MM.1S (cell line): ENCODE data around the gene SLC12A7.

Experiments used
- DNase-seq: peaks from one replicate; pipeline ENCODE4 v3.0.0-alpha.2; 2015
- H2AFZ ChIP-seq: fragments of 300-600 bp; sonication (generic); 2 replicates; pipeline ENCODE4 v1.6.0; 2016; ENCODE audit warnings: antibody characterized with exemption, low read length
- H3F3A ChIP-seq: fragments of 300-600 bp; sonication (generic); 2 replicates; pipeline ENCODE4 v1.6.1; 2016; ENCODE audit warnings: mild to moderate bottlenecking, antibody characterized with exemption, low read length, moderate library complexity, mixed read lengths; ENCODE audit not compliant: insufficient read depth
- H3K27ac ChIP-seq: fragments of 300-600 bp; sonication (generic); 2 replicates; pipeline ENCODE4 v1.5.1; 2016; ENCODE audit warnings: mild to moderate bottlenecking, low read length
- H3K27me3 ChIP-seq: fragments of 300-600 bp; sonication (generic); replicated peaks from 2 replicates; pipeline ENCODE4 v1.6.0; 2016; ENCODE audit warnings: low read length; ENCODE audit not compliant: insufficient read depth
- H3K36me3 ChIP-seq: fragments of 300-600 bp; sonication (generic); replicated peaks from 2 replicates; pipeline ENCODE4 v1.6.1; 2016; ENCODE audit warnings: mild to moderate bottlenecking, low read length, mixed read lengths; ENCODE audit not compliant: insufficient read depth
- H3K4me1 ChIP-seq: fragments of 300-600 bp; sonication (generic); 2 replicates; pipeline ENCODE4 v1.6.1; 2016; ENCODE audit warnings: low read length, mixed read lengths
- H3K4me2 ChIP-seq: fragments of 300-600 bp; sonication (generic); 2 replicates; pipeline ENCODE4 v1.6.0; 2016; ENCODE audit warnings: low read depth, low read length
- H3K4me3 ChIP-seq: fragments of 300-600 bp; sonication (generic); 2 replicates; pipeline ENCODE4 v1.5.1; 2016; ENCODE audit warnings: low read length, mixed read lengths
- H3K79me2 ChIP-seq: fragments of 300-600 bp; sonication (generic); 2 replicates; pipeline ENCODE4 v1.6.1; 2016; ENCODE audit warnings: mixed run types, low read length, mixed read lengths
- H3K9ac ChIP-seq: fragments of 300-600 bp; sonication (generic); 2 replicates; pipeline ENCODE4 v1.6.1; 2016; ENCODE audit warnings: low read length, mixed read lengths
- H3K9me2 ChIP-seq: fragments of 300-600 bp; sonication (generic); replicated peaks from 2 replicates; pipeline ENCODE4 v1.6.1; 2016; ENCODE audit warnings: mild to moderate bottlenecking, low read length, mixed read lengths; ENCODE audit not compliant: insufficient read depth
- H3K9me3 ChIP-seq: fragments of 300-600 bp; sonication (generic); replicated peaks from 2 replicates; pipeline ENCODE4 v1.6.1; 2016; ENCODE audit warnings: mild to moderate bottlenecking, low read length, mixed read lengths; ENCODE audit not compliant: insufficient read depth
- H4K20me1 ChIP-seq: fragments of 300-600 bp; sonication (generic); 2 replicates; pipeline ENCODE4 v1.6.1; 2016; ENCODE audit warnings: mild to moderate bottlenecking, low read length, moderate library complexity, mixed read lengths; ENCODE audit not compliant: insufficient read depth
- CTCF ChIP-seq: fragments of 300-600 bp; sonication (generic); IDR thresholded peaks from 2 replicates; pipeline ENCODE4 v1.5.1; 2016; ENCODE audit warnings: antibody characterized with exemption, low read length, mixed read lengths
- EZH2 ChIP-seq: fragments of 300-600 bp; sonication (generic); optimal IDR thresholded peaks from 2 replicates; pipeline ENCODE3; 2017; ENCODE audit warnings: low read depth, mild to moderate bottlenecking, antibody characterized with exemption, low read length, mixed read lengths
- EZH2phosphoT487 ChIP-seq: fragments of 300-600 bp; sonication (generic); IDR thresholded peaks from 2 replicates; pipeline ENCODE4 v1.6.1; 2018; ENCODE audit warnings: antibody characterized with exemption, low read length

SLC12A7 gene

GRCh38 chr5:1040571-1040970, 71.3 kb downstream of the SLC12A7 start:
- TF ChIP-seq CTCF (no peak), EZH2 (no peak), EZH2phosphoT487 (no peak)
- Histone ChIP-seq H2AFZ (no peak overlapping the region), H3K36me3 (no peaks in the 10 kb centered on the region), H3K9me3 (no peaks in the 10 kb centered on the region), H3K27ac (no peak overlapping the region), H3K4me1 (no peaks in the 10 kb centered on the region), H3K79me2 (no peaks in the 10 kb centered on the region), H3K9ac (no peak overlapping the region), H3K27me3 (no peaks in the 10 kb centered on the region), H3K9me2 (no peaks in the 10 kb centered on the region), H4K20me1 (no peaks in the 10 kb centered on the region), H3K4me2 (no peak overlapping the region), H3F3A (no peaks in the 10 kb centered on the region), H3K4me3 (no peak overlapping the region)
- no peak for DNase-seq

- no peaks in the 10 kb centered on the region for H3K27me3 ChIP-seq
- no peaks in the 10 kb centered on the region for H3K9me2 ChIP-seq
- DNase-seq = no peak
- no peaks in the 10 kb centered on the region for H4K20me1 ChIP-seq
- TF ChIP-seq EZH2 (no peak), CTCF (no peak), EZH2phosphoT487 (no peak)
- H3K36me3 ChIP-seq = no peaks in the 10 kb centered on the region
- H3K4me3 ChIP-seq = no peak overlapping the region
- H3K27ac ChIP-seq = no peak overlapping the region
- H3K79me2 ChIP-seq = no peaks in the 10 kb centered on the region
- H3F3A ChIP-seq = no peaks in the 10 kb centered on the region
- no peak overlapping the region for H3K4me2 ChIP-seq
- H2AFZ ChIP-seq = no peak overlapping the region
- H3K4me1 ChIP-seq = no peaks in the 10 kb centered on the region
- no peak overlapping the region for H3K9ac ChIP-seq
- no peaks in the 10 kb centered on the region for H3K9me3 ChIP-seq
Measured at GRCh38 chr5:1039706-1040260, 72.1 kb downstream of the SLC12A7 start.

GRCh38 chr5:1039210-1039548, 72.7 kb downstream of the SLC12A7 start:
- Histone ChIP-seq H3K27ac (no peak overlapping the region), H3K79me2 (no peaks in the 10 kb centered on the region), H4K20me1 (no peaks in the 10 kb centered on the region), H3K27me3 (no peaks in the 10 kb centered on the region), H3F3A (no peaks in the 10 kb centered on the region), H2AFZ (no peak overlapping the region), H3K4me3 (no peak overlapping the region), H3K4me2 (no peak overlapping the region), H3K4me1 (no peaks in the 10 kb centered on the region), H3K9me2 (no peaks in the 10 kb centered on the region), H3K36me3 (no peaks in the 10 kb centered on the region), H3K9ac (no peak overlapping the region), H3K9me3 (no peaks in the 10 kb centered on the region)
- TF ChIP-seq EZH2phosphoT487 (no peak), EZH2 (no peak), CTCF (no peak)
- DNase-seq = no peak
